Skeletal muscle satellite cell (primary cell): ENCODE measurements around the gene ADAMTS3.
"Not testable (repeated sequence)": the region's sequence is repeated elsewhere in the genome, so short reads cannot be mapped to it uniquely, and the experiment has no call there.

Experiments used
- H3K27me3 ChIP-seq: 2 replicates; pipeline ENCODE4 v1.7.0; 2013; ENCODE audit warnings: low read length; ENCODE audit not compliant: control insufficient read depth, insufficient read depth
- H3K36me3 ChIP-seq: 2 replicates; pipeline ENCODE4 v1.7.0; 2013; ENCODE audit warnings: mild to moderate bottlenecking, control low read depth, low read length; ENCODE audit not compliant: insufficient read depth
- H3K4me1 ChIP-seq: 2 replicates; pipeline ENCODE4 v1.7.0; 2013; ENCODE audit warnings: low read length; ENCODE audit not compliant: control insufficient read depth, insufficient read depth
- H3K4me2 ChIP-seq: 2 replicates; pipeline ENCODE4 v1.7.0; 2013; ENCODE audit warnings: mild to moderate bottlenecking, low read length
- H3K4me3 ChIP-seq: 2 replicates; pipeline ENCODE4 v1.7.0; 2013; ENCODE audit warnings: low read length
- H3K9ac ChIP-seq: 2 replicates; pipeline ENCODE4 v1.7.0; 2013; ENCODE audit warnings: mild to moderate bottlenecking, low read depth, low read length, moderate library complexity
- H3K9me3 ChIP-seq: replicated peaks from 2 replicates; pipeline ENCODE4 v1.7.0; 2013; ENCODE audit warnings: mild to moderate bottlenecking, control low read depth, low read length

ADAMTS3 gene

DNA sequence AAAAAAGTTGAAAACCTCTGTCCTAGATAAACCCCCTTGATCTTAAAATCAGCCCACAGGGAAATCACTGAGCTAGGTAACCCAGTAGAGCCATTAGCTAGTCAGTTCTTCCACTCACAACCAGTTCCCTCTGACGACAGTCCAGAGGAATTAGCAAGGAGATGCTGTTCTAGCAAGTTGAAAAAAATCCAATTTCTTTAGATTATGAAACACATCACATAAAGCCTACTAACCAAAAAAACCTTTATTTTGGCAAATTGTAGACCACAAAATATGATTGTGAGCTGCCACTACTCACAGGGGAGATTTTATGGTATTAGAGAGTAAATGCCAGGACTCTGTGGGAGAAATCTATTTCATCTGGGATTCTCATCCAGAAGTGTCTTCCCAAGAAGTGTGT, 22.6 kb downstream of the ADAMTS3 start:
- Histone ChIP-seq H3K9ac (no peak overlapping the region), H3K4me3 (no peak overlapping the region), H3K4me1 (no peaks in the 10 kb centered on the region), H3K36me3 (no peaks in the 10 kb centered on the region), H3K4me2 (no peak overlapping the region), H3K27me3 (no peaks in the 10 kb centered on the region), H3K9me3 (no peaks in the 10 kb centered on the region)

DNA sequence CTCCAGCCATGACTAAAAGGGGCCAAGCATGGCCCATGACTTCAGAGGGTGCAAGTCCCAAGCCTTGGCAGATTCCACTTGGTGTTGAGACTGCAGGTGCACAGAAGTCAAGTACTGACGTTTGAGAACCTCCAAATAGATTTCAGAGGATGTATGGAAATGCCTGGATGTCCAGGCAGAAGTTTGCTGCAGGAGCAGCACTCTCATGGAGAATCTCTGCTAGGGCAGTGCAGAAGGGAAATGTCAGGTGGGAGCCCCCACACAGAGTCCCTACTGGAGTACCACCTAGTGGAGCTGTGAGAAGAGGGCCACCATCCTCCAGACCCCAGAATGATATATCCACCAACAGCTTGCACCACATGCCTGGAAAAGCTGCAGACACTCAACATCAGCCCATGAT, 28.3 kb downstream of the ADAMTS3 start:
- not testable (repeated sequence) for H3K36me3 ChIP-seq, H3K27me3 ChIP-seq, H3K4me1 ChIP-seq, H3K9ac ChIP-seq, H3K4me3 ChIP-seq, H3K4me2 ChIP-seq, H3K9me3 ChIP-seq

- Histone ChIP-seq H3K9me3 (no peaks in the 10 kb centered on the region), H3K4me3 (no peak overlapping the region), H3K4me1 (no peaks in the 10 kb centered on the region), H3K27me3 (no peaks in the 10 kb centered on the region), H3K4me2 (no peak overlapping the region), H3K36me3 (no peaks in the 10 kb centered on the region), H3K9ac (no peak overlapping the region)
Observed at GRCh38 chr4:72538006-72538405, 31.0 kb downstream of the ADAMTS3 start.

- Histone ChIP-seq H3K4me2 (no peak overlapping the region), H3K9ac (no peak overlapping the region), H3K4me3 (no peak overlapping the region), H3K27me3 (no peaks in the 10 kb centered on the region), H3K36me3 (no peaks in the 10 kb centered on the region), H3K9me3 (no peaks in the 10 kb centered on the region), H3K4me1 (no peaks in the 10 kb centered on the region)
Observed at GRCh38 chr4:72536443-72536842, 32.6 kb downstream of the ADAMTS3 start.

DNA sequence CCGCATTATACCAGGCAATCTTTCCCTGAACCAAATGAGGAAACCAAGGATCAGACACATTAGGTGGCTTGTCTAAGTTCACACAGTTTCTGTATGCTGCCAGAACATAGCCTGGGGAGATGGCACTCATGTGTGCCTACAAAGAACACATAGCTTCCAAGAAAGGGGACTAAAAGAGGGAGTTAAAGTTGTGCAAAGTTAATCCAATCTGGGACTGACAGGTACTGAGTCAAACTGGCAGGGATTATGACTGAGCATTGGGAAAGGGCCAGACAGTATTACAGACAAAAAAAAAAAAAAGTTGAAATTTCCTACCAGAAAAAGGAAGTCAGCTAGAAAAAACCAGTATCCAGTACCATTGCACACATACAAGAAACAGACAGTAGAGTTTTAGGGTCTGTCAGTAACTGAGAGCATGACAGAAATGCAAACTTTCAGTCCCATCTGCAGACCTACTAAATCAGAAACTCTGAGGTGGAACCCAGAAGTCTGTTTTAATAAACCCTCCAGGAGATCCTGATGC, 37.2 kb downstream of the ADAMTS3 start:
- H3K4me1 ChIP-seq = no peaks in the 10 kb centered on the region
- no peak overlapping the region for H3K4me2 ChIP-seq
- no peaks in the 10 kb centered on the region for H3K9me3 ChIP-seq
- H3K27me3 ChIP-seq = no peaks in the 10 kb centered on the region
- no peak overlapping the region for H3K4me3 ChIP-seq
- no peak overlapping the region for H3K9ac ChIP-seq
- H3K36me3 ChIP-seq = no peaks in the 10 kb centered on the region

GRCh38 chr4:72531322-72531721, 37.7 kb downstream of the ADAMTS3 start:
- H3K4me1 ChIP-seq = no peaks in the 10 kb centered on the region

DNA sequence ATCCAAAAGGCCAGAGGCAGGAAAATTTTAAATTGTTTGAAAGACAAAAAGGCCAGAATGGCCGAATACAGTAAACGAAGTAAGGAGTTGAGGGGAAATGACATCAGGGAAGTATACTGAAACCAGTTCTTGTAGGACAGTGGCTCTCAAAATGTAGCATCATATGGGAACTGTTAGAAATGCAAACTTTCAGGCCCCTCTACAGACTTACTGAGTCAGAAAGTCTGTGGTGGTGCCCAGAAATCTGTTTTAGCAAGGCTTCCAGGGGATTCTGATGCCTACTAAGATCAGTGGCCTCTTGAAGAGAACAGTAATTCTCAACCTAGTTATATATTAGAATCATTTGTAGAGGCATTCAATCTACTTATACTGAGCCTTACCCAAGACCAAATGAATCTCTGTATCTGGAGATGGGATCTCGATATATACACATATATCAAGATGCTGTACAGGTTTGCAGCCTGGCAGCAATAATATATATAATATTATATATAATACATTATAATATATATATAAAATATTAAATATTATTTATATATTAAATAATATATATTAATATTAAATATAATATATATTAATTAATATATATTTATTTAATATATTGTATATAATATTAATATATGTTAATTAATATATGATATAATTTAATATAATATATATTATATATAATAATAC, 39.7 kb downstream of the ADAMTS3 start:
- Histone ChIP-seq H3K4me1 (no peaks in the 10 kb centered on the region), H3K36me3 (no peaks in the 10 kb centered on the region), H3K4me3 (no peak overlapping the region), H3K27me3 (peaks cover 4% of the 10 kb centered on the region), H3K9ac (no peak overlapping the region), H3K4me2 (no peak overlapping the region), H3K9me3 (no peaks in the 10 kb centered on the region)

More at GRCh38 chr4:72531322-72531721, 37.7 kb downstream of the ADAMTS3 start:
- Histone ChIP-seq H3K9me3 (no peaks in the 10 kb centered on the region), H3K4me2 (no peak overlapping the region), H3K9ac (no peak overlapping the region), H3K36me3 (no peaks in the 10 kb centered on the region), H3K27me3 (no peaks in the 10 kb centered on the region), H3K4me3 (no peak overlapping the region)

- Histone ChIP-seq H3K27me3 (peaks cover 4% of the 10 kb centered on the region), H3K9ac (no peak overlapping the region), H3K4me1 (no peaks in the 10 kb centered on the region), H3K9me3 (no peaks in the 10 kb centered on the region), H3K4me3 (no peak overlapping the region), H3K4me2 (no peak overlapping the region), H3K36me3 (no peaks in the 10 kb centered on the region)
Observed at GRCh38 chr4:72527038-72527646, 41.9 kb downstream of the ADAMTS3 start.

DNA sequence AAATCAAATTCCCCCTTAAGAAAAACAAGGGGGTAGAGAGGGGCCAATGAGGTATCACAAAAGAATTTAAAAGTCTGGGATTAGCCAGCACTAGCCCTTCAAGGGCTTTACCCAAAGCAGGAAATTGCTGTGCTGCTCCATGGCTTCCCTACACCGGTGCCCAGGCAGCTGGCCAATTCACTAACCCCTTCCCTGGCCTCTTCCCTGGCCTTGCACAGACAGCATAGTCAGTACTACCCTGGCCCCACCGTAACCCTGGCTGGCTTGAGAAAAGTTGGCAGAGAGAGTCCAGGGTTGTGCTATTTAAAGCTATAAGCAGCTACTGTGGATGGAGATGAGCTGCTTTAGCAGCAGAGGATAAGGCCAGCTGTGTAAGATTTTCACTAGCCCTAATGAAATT, 43.1 kb downstream of the ADAMTS3 start:
- Histone ChIP-seq H3K4me3 (no peak overlapping the region), H3K27me3 (peaks cover 4% of the 10 kb centered on the region), H3K36me3 (no peaks in the 10 kb centered on the region), H3K9me3 (no peaks in the 10 kb centered on the region), H3K9ac (no peak overlapping the region), H3K4me2 (no peak overlapping the region), H3K4me1 (no peaks in the 10 kb centered on the region)

- Histone ChIP-seq H3K36me3 (no peaks in the 10 kb centered on the region), H3K9ac (no peak overlapping the region), H3K4me2 (no peak overlapping the region)
Observed at GRCh38 chr4:72522440-72522839, 46.6 kb downstream of the ADAMTS3 start.

GRCh38 chr4:72513227-72513626, 55.8 kb downstream of the ADAMTS3 start:
- no peaks in the 10 kb centered on the region for H3K9me3 ChIP-seq
- no peaks in the 10 kb centered on the region for H3K36me3 ChIP-seq
- H3K4me3 ChIP-seq = no peak overlapping the region
- H3K27me3 ChIP-seq = no peaks in the 10 kb centered on the region
- no peak overlapping the region for H3K9ac ChIP-seq
- H3K4me2 ChIP-seq = no peak overlapping the region
- H3K4me1 ChIP-seq = no peaks in the 10 kb centered on the region

More at GRCh38 chr4:72522440-72522839, 46.6 kb downstream of the ADAMTS3 start:
- Histone ChIP-seq H3K9me3 (no peaks in the 10 kb centered on the region), H3K4me3 (no peak overlapping the region), H3K4me1 (no peaks in the 10 kb centered on the region), H3K27me3 (peaks cover 4% of the 10 kb centered on the region)
